Erythroblast (primary cell): ENCODE measurements around the gene RTP2.

Experiments used
- GATA1 ChIP-seq: IDR thresholded peaks from 2 replicates; pipeline ENCODE4 v1.6.1; 2011; ENCODE audit warnings: low read depth, mild to moderate bottlenecking, control low read depth, low read length, moderate library complexity
- POLR2A ChIP-seq: IDR thresholded peaks from 2 replicates; pipeline ENCODE4 v1.6.1; 2011; ENCODE audit warnings: mild to moderate bottlenecking, low read length

DNA sequence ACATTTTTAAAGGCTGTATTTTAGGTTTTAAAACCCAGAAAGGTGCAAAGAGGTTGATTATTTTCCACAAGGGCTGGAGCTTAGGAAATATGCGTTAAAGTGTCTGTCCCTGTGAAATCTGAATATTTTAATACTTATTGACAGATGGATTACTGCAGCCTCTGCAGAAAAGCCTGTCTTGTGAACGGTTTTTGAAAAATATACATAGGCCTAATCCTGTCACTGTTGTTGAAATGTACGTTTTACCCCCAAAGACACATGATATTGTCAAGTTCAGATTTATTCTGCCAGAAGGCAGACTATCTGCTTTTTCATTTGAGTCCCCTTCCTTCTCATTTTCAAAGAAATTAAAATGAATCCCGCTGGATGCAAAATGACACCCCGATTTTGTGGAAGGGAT, 45.1 kb upstream of the RTP2 start:
- TF ChIP-seq POLR2A (no peak), GATA1 (no peak)
